HG03378 (cell line): Measurements from ENCODE around the gene TMUB1.

Experiments used
- ATAC-seq: cut with Tn5 transposase; IDR thresholded peaks from one replicate; pipeline ENCODE4 v1.9.1; 2021; ENCODE audit warnings: mild to moderate bottlenecking, moderate library complexity; ENCODE audit not compliant: unreplicated experiment

Gene TMUB1

DNA sequence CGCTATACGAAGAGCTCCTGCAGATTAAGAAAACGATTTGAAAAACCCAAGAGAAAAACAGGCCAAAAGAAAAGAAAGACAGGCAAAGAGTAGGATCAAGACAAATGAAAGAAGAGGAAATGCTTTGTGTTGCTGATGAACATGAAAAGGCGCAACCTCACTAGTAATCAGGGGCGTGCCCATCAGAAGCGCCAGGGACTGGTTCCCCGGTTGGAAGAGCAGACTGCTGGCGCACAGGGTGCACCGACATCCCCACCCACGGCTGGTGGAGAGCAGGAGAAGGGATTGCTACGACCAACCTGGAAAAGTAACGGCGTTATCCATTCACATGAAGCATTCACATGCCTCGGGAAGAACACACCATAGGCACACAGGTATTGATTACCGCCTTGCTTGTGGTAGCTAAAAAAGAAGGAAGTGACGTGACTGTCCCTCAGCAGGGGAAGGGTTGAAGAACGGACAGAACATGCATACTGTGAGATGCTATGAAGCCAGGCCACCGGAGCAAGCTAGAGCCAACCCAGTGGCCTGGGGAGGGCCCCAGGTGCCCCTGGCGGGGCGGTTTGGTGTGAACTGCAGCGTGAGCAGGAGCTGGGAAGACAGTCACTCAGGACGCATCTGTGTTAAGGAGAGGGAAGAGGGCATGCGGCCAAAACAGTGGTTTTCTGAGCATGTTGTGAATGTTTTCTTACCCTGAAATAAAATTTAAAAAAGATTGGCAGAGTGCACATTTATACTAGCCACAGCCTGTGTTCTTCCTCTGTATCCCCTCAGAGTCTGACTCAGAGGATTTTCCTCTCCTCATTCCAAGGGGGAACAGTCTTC, 21.3 kb upstream of the TMUB1 start:
- no peak for ATAC-seq

DNA sequence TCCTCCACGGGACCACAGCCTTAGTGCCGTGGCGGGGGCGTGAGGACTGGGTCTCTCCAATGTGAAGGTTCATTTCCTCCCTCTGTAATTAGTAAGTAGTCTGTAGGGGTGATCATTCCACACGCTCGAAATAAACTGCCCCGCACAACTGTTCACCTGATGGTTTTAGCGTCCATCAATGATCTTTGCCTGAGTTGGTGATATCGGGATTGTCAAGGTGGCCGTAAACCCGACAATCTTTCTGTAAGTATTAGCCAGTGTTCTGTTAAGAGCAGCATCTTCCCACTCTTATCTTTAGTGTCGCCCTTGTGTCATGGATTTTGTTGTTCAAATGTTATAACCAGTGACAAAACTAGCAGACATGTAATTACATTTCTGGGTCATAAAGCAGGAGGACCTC, 20.7 kb upstream of the TMUB1 start:
- ATAC-seq: no peak

DNA sequence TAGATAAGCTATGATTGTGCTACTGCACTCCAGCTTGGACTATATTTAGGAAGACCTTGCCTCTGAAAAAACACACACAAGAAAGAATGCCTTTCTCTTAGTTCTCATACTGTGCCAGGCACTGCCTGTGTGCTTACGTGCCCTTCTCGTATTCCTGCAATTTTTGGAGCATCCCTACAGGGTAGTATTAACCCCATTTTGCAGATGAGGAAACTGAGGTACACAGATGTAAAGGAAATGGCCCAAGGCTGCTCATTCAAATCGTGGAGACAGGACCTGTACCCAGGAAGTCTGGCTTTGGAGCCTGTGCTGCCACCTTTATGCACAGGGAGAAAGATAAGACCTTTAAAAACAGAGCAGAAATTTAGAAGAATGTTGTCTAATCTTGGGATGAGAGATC, 19.7 kb upstream of the TMUB1 start:
- no peak for ATAC-seq

DNA sequence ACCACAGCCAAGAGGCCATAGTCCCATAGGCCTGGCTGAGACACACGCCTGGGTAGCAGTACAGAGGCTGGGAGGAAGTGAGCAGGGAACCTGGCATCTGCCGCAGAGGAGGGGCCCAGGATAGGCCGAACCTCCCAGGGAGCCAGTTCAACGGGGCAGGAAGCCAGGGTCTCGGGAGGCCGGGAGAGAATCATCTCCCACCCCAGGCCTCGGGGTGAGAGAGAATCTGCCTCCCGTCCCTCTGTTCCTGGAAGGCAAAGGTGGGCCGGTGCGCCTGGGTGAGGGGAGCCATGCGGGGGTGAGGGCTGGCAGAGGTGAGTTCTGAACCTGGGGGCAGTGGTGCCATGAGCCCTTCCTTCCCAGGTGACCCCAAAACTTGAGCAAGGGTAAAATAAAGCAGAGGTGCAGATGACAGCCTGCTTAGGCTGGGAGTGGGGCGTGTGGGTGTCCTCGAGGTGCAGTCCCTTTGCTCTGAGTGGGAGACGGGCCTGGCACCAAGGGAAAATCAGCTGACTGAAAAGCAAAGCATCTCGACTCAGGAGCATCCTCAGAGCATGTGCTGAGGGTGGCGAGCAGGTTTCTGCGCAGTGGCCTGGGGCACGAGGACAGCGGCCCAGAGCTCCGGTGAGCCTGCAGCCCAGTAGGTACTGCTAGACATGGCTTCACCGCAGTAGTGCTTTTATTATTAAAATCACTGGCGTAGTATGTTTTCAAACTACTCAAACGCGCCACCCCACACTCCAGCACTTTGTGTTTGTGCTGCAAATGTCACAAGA, 18.5 kb upstream of the TMUB1 start:
- ATAC-seq: no peak

DNA sequence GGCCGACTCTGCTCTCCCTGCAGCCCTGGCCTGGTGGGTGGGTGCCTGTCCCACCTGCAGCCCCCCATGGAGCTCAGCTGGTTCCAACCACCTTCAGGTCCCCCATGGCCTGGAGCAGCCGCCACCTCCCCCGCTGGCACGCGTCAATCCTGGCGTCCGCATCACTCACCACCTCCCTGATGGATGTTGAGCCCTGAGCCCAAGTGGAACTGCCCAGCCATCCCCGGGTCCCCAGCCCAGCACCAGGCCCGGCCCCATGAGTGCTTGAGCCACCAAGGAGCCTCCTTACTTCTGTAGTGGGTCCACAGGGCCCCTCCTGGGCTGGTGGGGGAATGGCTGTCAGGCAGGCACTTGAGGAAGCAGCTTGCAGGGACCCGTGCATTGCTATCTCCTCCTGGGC, 17.6 kb upstream of the TMUB1 start:
- no peak for ATAC-seq

DNA sequence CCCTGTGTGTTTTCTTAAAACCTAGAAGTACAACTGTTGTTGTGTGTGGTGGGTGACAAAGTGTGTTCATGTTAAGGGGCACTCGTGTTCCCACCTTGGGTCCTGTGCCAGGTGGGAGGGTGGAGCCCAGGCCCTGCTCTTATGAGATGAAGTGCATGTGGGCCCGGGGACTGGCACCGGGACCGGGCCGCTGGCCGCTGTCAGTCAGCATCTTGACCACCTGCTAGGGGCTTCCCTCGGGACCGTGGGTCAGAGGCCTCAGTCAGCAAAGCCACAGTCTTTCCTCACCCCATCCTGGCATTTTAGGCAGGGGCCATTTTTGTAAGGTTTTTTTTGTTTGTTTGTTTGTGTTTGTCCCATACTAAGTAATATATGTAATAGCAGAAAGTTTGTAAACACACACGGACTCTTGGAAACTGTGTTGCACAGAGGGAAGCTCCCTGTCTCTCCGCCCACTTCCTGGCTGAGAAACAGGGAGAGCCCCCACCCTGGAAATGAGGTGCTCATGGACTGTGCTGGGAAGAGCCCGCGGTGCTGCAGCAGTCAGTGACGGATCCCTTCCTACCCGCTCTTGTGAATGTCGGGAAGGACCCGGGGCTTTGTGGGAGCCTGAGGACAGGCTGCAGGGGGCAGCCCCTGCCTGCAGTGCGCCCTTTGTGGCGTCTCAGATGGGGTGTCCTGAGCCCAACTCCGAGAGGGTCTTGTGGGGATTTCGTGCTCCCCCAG, 16.4 kb upstream of the TMUB1 start:
- no peak for ATAC-seq

DNA sequence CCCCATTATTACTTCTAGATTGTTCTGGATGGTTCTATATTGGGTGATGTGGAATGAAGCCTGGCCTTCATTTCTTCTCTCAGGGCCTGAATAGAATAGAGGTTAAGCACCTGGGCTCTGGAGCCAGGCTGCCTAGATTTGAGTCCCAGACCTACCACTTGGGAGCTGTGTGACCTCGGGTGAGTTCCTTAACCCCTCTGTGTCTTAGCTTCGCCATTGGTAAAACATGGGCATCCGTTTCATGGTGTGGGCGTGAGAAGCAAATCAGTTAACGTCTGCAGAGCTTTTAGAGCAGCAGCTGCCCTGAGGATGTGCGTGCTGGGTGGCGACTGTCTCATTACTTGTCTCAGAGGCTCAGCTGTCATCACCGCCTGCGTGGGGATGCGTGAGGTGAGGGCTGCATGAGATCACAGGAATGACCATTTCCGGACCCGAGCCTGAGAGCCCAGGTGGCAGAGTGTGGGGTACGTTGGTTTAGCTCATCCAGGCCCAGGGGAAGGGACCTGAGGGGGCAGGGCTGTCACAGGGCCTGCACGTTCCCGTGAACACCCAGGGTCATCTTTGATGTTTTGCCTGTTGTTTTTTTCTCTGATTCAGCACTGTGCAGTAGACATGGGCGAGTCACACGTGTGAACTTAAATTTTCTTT, 12.7 kb upstream of the TMUB1 start:
- no peak for ATAC-seq

DNA sequence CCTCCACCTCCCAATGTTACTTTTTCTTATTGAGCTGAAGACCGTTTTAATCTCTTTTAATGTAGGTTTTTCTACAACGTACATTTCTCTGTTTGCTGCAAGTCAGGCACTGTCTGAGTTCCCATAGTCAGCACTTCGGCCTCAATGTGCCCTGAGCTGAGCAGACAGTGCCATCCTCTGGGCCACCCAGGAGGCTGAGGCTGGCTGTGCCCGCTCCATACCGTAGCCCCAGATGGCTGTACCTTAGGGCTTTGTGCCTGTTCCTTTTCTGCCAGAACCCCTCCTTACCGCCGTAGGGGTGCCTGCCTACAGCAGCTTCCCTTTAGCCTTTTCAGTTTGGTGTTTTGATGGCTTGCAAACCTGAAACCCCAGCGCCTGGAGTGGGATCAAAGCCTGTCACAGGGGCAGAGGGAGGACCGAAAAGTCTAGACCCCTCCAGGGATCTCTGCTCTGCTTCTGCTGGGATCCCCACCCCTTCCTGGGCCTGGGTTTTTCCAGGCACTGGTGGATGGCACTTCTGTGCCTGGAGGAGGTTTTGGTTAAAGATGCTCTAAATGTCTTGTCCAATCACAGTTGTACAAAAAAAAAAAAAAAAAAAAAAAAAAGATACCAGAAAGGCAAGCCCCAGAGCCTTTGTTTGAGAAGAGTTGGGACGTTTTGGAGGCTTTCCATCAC, 12.0 kb upstream of the TMUB1 start:
- ATAC-seq: no peak

DNA sequence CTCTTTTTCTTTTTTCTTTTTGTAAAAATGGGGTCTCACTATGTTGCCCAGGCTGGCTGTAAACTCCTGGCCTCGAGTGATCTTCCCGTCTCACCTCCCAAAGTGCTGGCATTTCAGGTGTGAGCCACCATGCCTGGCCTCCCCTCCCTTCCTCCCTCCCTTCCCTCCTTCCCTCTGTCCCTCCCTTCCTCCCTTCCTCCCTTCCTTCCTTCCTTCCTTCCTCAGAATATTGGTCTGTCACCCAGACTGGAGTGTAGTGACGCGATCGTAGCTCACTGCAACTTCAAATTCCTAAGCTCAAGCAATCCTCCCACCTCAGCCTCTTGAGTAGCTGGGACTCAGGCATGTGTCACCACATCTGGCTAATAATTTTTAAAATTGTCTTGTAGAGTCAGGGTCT, 11.4 kb upstream of the TMUB1 start:
- no peak for ATAC-seq

DNA sequence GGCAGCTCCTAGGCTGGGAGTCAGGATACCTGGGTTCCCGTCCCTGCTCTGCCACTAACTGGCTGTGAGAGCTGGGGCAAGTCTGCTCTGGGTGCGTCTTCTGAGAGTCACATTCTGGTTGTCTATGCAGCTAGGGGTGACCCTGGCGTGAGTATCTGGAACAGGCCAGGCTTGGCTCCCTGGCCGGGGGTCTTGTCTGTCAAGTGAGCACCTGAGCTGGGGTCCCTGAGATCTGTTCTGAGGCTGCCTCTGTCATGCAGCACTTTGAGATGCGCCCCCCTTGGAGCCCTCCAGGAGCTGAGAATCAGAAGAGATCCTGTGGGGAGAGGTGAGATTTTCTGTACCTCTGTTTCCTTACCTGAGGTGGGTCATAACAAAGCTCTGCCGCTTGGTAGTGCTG, 10.5 kb upstream of the TMUB1 start:
- ATAC-seq: no peak

DNA sequence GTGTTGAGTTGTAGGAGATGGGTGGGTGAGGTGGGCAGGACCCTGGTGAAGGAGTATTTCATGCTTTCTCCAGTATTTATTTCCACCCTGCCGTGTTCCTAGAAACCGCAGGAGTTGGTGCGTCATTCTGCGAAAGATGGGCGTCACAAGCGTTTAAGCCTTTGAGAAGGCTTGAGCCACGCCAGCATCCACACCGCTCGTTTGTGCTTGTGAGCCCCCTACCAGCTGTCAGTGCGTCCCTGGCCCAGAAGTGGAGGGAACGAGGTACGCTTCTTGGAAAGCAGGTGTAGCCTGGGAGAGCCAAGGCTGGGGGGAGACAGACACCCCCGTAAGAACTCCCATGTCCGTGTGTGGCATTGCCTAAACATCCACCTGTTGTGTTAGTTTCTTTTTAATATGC, 8.7 kb upstream of the TMUB1 start:
- ATAC-seq: no peak

DNA sequence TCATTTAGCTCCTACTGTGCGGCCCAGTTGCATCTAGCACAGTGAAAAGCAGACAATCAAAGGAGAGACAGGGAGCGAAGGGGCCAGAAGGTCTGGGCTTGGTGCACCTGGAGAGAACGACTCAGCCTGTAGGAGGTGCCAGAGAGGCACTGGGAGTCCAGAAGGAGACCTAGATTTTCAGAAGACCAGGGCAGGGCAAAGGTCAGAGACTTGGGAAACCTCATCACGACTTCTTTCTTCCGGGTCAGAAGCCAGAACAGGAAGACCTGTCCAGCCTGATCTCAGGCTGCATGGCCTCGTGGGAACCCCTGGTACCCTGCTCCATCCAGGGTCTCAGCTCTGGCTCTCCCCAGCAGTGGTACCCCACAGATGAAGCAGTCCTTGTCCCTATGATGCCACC, 8.1 kb upstream of the TMUB1 start:
- no peak for ATAC-seq

DNA sequence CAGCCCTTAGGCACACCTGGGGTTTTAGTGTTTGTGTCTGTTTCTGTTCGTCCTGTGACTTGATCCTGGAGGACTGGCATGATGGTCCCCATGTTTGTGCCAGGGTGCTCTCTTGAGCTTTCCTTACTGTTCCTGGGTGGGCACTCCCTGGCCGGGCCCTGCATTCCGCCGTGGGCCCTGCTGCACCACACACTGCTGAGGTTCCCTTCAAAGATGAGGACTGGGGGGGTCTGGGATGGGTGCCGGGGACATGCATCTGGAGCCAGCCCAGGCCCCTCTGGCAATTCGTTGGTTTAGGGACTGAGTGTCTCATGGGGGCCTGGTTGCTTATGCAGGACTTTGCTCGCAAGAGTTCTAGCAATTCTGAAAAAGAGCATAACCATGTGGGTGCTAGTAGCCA, 7.7 kb upstream of the TMUB1 start:
- ATAC-seq: no peak

DNA sequence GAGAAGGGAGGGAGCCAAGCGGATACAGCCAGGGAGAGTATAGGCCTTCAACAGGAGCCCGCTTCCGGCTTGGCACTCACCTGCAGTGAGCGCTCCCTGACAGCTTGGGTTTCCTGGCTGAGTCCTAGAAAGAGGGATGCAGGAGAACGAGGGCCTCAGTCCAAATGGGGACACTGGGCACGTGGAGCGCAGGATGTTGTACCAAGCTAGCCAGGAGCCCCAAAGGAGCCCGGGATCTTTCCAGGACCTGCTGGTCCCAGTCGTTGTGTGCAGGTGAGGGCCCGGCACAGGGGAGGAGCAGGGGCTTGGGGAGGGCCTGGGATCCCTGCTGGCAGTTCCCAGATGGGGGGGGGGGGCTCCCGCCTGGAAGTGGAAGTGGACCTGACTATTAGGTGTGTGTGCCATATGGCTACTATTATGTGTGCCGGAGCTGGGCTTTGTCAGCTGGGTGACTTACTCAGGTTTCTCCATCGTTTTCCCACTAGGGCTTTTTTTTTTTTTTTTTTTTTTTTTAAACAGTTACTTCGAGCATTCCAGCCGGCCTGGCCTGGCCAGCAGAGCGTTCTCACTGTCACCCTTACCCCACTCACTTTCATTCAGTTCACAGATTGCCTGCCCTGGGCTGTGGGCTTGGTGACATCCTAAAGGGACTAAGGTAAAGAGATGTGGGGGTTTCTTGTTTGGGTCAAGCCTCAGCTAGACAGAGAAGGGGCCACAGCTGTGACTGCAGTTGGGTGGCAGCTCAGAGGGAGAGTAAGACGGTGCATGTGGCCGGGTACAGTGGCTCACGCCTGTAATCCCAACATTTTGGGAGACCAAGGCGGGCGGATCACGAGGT, 6.8 kb upstream of the TMUB1 start:
- ATAC-seq: no peak

DNA sequence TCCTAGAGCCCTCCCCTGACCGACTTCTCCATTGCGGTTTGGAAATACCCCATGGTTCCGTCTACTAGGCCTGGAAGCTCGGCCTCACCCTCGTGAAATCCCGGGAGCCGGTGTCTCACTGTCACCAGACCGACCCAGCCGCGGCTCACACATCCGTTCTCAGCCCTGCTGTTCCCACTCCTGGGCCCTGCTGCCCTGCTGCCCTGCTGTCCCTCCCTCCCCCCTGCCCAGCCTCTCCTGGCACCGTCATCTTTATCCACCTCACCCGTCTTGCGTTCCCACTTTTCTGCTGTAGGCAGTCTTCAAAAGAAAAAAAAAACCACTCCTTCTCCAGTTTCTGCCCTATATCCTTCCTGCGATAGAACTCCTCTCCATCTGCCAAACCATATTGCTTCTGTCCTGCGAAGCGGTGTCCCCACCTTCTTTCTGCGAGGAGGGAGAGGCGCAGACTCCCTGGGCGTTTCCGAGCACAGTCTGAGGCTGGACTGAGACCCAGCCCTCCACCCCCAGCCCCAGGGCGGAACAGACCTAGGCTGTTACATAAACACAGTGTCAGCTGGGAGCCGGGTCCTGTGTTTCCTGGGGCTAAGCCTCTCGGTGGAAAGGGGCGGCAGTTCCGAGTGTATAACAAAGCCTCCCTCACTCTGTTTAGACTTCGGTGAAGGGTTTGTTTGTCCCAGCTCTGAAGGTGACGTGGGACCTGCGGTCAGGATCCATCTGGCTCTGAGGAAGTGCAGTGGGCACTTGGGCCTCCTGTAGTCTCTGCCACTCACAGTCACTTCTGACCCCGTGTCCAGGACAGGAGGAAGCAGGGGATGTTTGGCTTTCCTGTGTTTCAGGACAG, 5.8 kb upstream of the TMUB1 start:
- no peak for ATAC-seq

DNA sequence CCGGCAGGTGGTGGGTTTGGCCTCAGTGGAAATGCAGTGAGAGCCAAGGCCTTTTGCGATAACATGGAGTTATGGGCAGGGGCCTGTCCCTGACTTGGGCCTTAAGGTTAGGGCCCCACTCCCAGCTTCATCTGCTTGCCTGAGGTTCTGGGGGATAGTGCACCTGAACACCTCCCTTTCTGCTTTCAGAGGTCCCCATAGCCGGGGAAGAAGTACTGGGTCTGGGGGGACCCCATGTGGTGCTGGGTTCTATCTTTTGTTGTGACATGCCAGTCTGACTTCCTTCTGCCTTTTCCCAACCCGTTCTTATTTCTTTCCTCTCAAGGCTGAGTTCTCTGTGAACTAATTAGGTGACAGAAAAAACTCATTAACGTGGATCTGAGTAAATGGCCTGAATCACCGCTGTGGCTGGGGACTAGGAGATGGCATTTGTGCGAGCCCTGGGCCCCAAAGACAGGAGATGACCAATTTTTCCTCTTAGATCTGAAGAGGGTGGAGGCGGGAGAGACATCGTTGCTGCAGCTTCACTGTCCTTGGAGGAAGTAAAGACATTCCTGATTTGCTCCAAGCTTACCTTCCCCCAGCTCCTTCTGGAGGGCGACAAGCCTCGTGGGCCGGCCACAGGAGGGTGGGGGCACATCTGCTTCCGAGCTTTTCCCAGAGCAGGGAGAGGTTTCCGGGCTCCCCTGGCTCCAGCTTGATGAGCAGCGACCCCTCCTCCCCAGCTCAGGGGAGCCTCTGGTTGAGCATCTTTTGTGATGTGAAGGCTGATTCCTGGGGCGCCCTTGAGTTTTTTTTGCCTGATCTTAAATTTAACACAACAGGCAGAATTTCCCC, 4.9 kb upstream of the TMUB1 start:
- ATAC-seq: no peak

DNA sequence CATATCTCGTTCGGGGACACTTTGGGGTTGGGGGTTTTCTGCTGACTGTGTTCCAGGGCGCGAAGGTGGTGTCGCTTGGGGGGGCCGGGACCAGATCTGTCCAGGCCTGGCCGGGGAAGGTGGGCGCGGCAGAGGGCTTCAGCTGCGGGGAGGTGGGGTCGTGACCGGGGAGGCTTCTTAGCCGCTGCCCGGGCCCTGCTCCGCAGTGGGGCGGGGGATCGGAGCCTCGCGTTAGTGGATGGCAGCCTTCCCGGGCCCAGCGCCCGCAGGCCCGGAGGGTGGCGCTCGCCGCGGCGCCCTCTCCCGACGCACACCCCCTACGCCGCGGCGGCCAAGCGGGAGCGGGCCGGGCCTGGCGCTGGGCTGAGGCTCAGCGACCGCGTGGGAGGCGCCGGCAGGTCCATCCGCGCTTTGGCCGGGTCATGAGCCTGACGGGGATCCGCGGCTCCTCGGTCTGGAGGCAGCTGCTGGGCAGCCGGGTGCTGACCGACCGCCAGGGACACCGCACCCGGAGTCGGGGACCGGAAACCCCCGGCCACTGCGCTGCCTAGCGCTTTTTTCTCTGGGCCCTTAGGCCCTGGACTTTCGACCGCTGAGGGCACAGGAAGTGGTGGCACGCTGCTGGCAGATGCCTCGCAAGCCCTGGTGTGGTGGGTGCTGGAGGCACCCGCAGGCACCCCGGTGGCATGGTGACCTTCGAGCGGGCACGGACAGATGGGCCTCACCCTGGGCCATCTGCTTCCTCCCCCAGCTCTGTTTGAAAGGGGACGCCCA, 4.1 kb upstream of the TMUB1 start:
- ATAC-seq: no peak
